Mammary microvascular endothelial cell (primary cell): ENCODE data around the gene SLC33A1. TPM values are rescaled to one million over a fixed set of nuclear protein-coding genes. Genes with fewer than 3 reads are reported as not detected.

Source experiments
- total RNA-seq: library from RNA; depleted of rRNA; stranded (reverse); fragments of >200 nt; gene quantifications from 2 replicates; pipeline ENCODE4 v1.2.3, GENCODE V29; 2015

The SLC33A1 gene
- total RNA-seq: 25.9 and 30.4 TPM in 2 replicates

GRCh38 chr3:155854141-155854940, at the start of gene SLC33A1:
SLC33A1 (minus strand) TSS chr3:155854427; CDS start chr3:155853997, 430 bp downstream.

GRCh38 chr3:155870133-155870944, 16.1 kb upstream of the SLC33A1 start, which contains the start of gene GMPS:
GMPS (plus strand) TSS chr3:155870650; CDS start chr3:155870871, 221 bp downstream.

DNA sequence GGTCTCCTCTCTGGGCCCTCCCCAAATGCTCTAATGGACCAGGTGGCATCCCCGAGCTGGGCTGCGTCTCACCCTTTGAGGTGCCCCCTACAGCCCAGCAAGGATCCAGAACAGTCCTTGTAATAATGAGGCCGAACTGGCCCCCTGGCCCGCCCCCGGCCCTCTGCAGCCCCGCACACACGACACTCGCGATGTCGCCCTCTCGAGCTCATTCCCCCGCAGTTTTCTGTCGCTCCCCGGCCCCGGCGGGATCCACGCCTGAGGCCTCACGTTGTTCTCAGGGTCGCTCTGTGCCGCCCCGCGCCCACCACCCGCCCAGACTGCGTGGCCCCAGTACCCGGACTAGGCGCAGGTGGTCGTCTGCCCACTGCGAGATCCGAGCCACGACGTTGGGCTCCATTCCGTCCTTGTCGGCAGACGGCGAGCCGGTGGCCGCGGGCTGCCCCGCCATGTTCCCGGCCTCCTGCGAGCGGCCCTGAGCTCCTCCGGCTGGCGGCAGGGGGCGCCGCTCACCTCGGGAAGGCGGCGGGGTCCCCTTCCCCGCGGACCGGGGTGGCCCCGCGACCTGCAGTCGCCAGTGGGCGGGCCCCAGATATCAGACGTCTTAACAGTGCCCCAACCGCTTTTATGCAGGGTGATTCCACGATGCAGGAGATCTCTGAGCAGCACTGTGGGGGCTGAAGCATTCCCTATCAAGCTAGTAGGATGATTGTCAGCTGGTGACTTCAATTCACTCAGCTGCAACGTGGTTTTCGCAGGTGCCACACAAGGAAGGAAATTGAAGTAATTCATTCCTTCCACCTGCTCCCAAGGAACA, 48.2 kb downstream of the SLC33A1 start, which contains the start of gene C3orf33:
Gene C3orf33, minus strand, starts transcription at position 477 of the 817 bp plus-strand sequence. Its CDS starts 26 bp downstream, at position 451.

Other genes starting within 250 kb of the SLC33A1 start
- not detected in 2 replicates for gene PLCH1, start 109.4 kb downstream of the SLC33A1 start, total RNA-seq
- gene C3orf33, start 48.1 kb downstream of the SLC33A1 start, total RNA-seq: 1.5 and 2.0 TPM in 2 replicates
- 46.7 and 52.6 TPM in 2 replicates for gene GMPS, start 16.2 kb upstream of the SLC33A1 start, total RNA-seq